Neural progenitor cell (in vitro differentiated cells): Measurements from ENCODE around the gene B3GAT3.

ENCODE experiments used
- CTCF ChIP-seq: fragments of 200-600 bp; sonication (generic); IDR thresholded peaks from 2 replicates; pipeline ENCODE4 v1.5.1; 2017; ENCODE audit warnings: antibody characterized with exemption, mild to moderate bottlenecking
- EZH2 ChIP-seq: fragments of 200-600 bp; sonication (generic); IDR thresholded peaks from 2 replicates; pipeline ENCODE4 v1.6.1; 2017; ENCODE audit warnings: antibody characterized with exemption, mild to moderate bottlenecking, moderate library complexity

- no peak for TF ChIP-seq CTCF
- no peak for TF ChIP-seq EZH2
Measured at GRCh38 chr11:62567018-62567633, 54.7 kb downstream of the B3GAT3 start.
